Measurements from ENCODE around the gene SLC7A5.

Gene SLC7A5

GRCh38 chr16:87802670-87803069 lies 66.6 kb downstream of the SLC7A5 start:
- no peak for DNase-seq (ENCODE audit: low read depth)
- H3K4me3 ChIP-seq (ENCODE audit: low read length): no peak overlapping the region
- TF ChIP-seq, protein P1, sequence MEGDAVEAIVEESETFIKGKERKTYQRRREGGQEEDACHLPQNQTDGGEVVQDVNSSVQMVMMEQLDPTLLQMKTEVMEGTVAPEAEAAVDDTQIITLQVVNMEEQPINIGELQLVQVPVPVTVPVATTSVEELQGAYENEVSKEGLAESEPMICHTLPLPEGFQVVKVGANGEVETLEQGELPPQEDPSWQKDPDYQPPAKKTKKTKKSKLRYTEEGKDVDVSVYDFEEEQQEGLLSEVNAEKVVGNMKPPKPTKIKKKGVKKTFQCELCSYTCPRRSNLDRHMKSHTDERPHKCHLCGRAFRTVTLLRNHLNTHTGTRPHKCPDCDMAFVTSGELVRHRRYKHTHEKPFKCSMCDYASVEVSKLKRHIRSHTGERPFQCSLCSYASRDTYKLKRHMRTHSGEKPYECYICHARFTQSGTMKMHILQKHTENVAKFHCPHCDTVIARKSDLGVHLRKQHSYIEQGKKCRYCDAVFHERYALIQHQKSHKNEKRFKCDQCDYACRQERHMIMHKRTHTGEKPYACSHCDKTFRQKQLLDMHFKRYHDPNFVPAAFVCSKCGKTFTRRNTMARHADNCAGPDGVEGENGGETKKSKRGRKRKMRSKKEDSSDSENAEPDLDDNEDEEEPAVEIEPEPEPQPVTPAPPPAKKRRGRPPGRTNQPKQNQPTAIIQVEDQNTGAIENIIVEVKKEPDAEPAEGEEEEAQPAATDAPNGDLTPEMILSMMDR (conservative IDR thresholded peaks at IDR 0.05; ENCODE audit: low read depth, low read length): no peak

DNA sequence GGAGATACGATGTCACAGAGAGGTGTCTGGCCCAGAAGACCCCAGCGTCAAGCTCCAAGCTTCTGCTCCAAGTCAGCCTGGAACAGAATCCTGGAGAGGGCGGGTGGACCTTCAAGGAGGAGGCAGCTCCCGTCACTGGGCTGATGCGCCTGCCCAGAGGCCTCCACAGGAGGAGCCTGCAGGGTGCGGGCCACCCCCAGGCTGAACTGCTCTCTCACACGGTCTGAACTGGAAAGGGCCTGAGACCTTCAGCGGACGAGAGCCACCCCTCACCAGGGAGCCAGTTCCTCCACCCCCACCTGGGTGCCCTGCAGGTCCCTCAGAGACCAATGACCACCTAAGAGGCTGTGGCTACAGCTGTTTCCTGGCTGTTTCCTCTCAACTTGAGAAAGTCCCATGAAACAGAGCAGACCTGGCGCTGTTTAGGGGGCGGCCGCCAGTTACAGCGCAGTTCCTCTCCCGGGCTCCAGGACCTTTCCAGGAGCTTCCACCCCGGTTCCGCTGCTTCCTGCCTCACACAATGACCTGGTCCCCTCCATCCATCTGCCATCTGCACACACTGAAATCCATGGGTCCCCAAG lies 67.5 kb downstream of the SLC7A5 start:
- DNase-seq (ENCODE audit: low read depth): no peak

GRCh38 chr16:87800497-87800896 lies 68.8 kb downstream of the SLC7A5 start:
- DNase-seq (ENCODE audit: low read depth): no peak
- no peak overlapping the region for H3K4me3 ChIP-seq (ENCODE audit: low read length)
- TF ChIP-seq, protein P1 (conservative IDR thresholded peaks at IDR 0.05; ENCODE audit: low read depth, low read length): no peak

More for the DNA sequence above, 67.5 kb downstream of the SLC7A5 start:
- TF ChIP-seq, protein P1 (conservative IDR thresholded peaks at IDR 0.05; ENCODE audit: low read depth, low read length): no peak
- H3K4me3 ChIP-seq (ENCODE audit: low read length): no peak overlapping the region

DNA sequence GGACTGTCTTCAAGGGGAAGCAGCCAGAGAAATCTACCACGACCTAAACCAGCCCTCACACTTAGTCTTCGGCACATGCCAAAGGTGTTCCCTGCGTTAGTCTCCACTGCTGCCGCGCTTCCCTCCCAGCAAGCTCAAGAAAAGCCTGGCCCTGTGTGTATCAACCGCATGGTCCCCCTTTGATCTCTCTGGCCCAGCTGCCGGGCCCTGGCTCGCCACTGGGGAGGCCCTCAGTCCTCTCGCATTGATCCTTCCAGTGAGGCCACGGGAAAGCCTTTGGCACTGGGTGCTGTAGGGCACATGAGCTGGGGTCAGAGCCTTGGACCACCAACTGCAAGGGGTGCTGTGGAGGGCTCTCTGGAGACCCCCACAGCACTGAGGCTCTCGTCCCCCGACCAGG lies 74.0 kb downstream of the SLC7A5 start:
- TF ChIP-seq, protein P1 (conservative IDR thresholded peaks at IDR 0.05; ENCODE audit: low read depth, low read length): no peak
- DNase-seq (ENCODE audit: low read depth): no peak
- H3K4me3 ChIP-seq (ENCODE audit: low read length): no peak overlapping the region

- H3K4me3 ChIP-seq (ENCODE audit: low read length): no peak overlapping the region
- TF ChIP-seq, protein P1 (conservative IDR thresholded peaks at IDR 0.05; ENCODE audit: low read depth, low read length): no peak
- DNase-seq (ENCODE audit: low read depth): no peak
Observed at GRCh38 chr16:87794485-87795078, 74.7 kb downstream of the SLC7A5 start.

GRCh38 chr16:87792205-87792565 lies 77.1 kb downstream of the SLC7A5 start:
- H3K4me3 ChIP-seq (ENCODE audit: low read length): no peak overlapping the region
- no peak for DNase-seq (ENCODE audit: low read depth)
- TF ChIP-seq, protein P1 (conservative IDR thresholded peaks at IDR 0.05; ENCODE audit: low read depth, low read length): no peak

Measured in retinal pigment epithelial cell (primary cell).